ENCODE results near the gene E2F4.

The E2F4 gene

GRCh38 chr16:67211674-67212073, 19.7 kb downstream of the E2F4 start:
- no peak for DNase-seq

- no peak for DNase-seq
These were observed 20.8 kb downstream of the E2F4 start for GRCh38 chr16:67212766-67213165.

GRCh38 chr16:67213197-67214019, 21.5 kb downstream of the E2F4 start:
- no peak for DNase-seq

DNA sequence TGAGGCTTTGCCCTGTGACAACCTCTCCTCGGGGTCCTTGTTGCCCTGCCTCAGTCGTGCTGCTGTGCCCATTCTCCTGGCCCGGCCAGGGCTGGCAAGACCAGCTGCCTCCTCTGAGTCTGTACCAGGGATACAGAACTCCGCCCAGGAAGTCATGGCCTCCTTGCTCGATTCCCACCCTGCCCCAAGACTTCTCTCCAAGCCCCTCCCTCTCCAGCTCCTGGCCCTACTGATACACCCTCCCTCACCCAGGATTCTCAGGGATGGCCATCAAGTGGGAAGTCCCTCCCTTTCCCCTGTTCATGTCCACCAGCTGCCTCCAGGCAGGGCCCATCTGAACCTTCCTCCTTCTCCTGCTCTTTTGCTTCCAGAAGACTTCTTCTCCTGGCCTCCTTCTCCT, 23.8 kb downstream of the E2F4 start:
- DNase-seq: peak; percentile 37 to 68 (median 65)

GRCh38 chr16:67216612-67217490, 24.9 kb downstream of the E2F4 start:
- DNase-seq: peak; percentile 57 to 79 (median 76)

DNA sequence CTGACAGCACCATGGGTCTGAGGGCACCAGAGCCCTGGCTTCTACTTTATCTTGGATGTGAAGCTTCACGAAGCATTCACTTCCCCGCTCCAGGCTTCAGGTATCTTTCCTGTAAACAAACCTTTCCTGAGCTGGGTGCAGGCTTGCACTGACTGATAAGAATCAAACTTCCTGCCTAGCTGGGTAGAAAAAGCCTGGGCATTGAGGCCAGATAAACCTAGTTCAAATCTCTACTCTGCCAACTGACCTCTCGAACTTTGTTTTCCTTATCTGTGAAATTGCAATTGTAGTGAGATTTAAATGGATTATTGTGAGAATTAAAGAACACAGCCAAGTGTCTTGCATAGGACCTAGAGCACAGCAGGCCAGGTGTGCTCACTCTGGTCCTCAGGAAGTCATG, 32.0 kb downstream of the E2F4 start:
- DNase-seq: no peak

GRCh38 chr16:67226295-67226803, 34.4 kb downstream of the E2F4 start:
- DNase-seq: no peak

DNA sequence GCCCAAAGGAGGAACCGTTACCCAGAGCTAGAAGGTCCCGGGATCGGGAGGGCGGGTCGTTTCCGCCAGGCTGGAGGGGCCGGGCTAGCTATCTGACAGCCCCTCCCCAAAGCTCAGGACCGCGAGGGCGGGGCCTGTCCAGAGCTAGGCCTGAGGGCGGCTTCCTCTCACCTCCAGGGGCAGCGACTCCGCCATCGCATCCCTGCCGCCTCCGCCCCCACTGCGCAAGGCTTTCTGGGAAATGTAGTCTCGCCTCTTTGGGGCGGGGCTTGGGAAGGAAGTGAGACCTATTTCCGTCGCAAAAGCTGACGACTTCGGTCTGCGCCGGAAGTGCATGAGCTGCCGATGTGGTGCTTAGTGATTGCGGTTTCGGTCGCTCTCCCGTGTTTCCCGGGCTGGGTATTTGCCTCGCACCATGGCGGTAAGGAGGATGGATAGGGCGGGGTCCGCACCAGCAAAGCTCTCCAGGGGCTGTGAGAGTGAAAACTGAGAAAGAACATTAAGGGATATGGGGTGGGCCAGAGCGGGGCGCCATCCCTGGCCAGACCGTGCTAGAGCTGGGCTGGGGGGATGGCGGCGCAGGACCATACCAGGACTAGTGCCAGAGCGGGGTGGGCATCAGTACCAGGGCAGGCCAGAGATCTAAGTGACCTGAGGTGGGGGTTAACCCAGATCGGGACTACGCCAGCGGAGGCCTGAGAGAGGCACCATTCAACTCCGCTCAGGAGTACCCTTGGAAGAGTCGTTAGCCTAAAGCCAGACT, 35.0 kb downstream of the E2F4 start, which contains the start of gene TMEM208:
Gene TMEM208 (plus strand): TSS at position 327 of the 763 bp plus-strand sequence. CDS start 89 bp downstream, at position 416.
- peak; percentile 99 to 100 (median 99) for DNase-seq

DNA sequence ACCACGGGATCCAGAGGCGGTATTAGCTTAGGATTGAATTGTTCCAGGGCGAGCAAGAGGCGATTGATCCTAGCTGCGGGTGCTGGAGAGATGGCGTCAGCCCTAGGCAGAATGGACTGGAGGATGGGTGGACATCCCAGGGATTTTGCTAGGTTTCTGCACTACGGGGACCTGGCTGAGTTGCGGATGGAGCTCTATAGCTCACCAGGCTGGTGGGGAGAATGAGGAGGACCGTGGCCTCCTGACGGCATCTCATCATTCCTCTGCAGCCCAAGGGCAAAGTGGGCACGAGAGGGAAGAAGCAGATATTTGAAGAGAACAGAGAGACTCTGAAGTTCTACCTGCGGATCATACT, 35.6 kb downstream of the E2F4 start:
- DNase-seq: no peak

DNA sequence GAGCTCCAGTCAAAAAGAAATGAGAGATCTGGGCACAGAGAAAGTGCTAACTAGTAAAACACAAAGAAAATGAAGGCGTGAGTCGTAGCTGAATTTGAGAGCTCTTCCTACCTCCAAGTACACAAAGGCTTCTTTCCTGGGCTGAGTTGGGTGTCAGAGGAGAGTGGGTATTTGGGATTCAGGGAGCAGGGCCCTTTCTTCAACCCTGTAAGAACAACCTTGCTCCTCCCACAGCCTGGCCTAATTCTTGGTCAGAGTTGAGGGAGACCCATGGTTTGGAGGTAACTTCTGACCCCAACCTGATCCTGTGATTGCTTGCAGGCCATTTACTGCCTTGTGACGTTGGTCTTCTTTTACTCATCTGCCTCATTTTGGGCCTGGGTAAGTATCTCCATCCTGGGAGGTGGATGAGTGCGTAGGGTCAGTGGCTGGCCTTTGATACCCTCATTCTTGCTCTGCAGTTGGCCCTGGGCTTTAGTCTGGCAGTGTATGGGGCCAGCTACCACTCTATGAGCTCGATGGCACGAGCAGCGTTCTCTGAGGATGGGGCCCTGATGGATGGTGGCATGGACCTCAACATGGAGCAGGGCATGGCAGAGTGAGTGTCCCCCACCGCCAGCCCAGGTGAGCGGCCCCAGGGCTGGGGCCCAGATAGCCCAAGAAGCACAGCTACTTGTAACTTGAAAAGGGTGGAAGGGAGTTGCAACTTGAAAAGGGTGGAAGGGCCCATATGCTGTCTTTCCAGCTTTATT, 36.3 kb downstream of the E2F4 start:
- DNase-seq: no peak

- DNase-seq: no peak
These were observed 37.0 kb downstream of the E2F4 start for GRCh38 chr16:67228905-67229304.

DNA sequence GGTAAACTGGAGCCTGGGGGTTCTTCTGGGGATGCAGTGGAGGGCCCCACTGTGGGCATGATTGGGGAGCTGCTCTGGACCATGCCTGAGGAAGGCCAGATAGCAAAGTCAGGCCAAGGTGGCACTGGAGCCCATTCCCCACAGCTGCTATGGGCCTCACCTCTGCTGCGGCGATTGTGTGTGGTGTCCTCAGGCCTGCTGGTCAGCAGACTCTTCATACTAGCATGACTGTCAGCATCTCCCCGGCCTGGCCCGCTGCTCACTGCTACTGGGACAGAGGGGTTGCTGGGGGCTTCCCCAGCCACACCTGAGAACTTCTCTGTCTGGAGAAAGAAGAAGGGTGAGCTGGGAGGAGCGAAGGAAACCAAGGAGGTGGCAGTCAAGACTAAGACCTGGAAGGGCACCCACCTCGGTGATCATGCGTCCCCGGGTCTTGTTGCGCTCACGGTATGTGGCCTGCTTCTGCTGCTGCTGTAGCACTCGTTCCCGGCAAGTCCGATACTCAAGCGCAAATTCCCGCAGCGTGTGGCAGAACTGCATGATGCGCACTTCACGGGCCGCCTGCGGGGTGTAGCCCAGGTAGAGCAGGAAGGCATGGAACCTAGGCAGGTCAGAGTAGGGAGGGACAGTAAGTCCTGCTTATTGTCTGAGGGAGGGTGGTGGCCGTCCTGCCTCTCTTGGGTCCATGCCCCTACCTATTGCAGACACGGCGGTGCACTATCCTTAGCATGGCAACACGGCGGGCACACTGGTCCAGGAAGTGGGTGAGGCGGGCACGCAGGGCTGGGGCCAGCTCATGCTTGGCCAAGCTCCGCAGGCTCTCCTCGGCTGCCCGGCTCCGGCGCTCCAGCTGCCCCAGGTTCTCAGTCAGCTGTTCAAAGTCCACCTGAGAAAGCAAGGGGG, 38.2 kb downstream of the E2F4 start:
- no peak for DNase-seq

DNA sequence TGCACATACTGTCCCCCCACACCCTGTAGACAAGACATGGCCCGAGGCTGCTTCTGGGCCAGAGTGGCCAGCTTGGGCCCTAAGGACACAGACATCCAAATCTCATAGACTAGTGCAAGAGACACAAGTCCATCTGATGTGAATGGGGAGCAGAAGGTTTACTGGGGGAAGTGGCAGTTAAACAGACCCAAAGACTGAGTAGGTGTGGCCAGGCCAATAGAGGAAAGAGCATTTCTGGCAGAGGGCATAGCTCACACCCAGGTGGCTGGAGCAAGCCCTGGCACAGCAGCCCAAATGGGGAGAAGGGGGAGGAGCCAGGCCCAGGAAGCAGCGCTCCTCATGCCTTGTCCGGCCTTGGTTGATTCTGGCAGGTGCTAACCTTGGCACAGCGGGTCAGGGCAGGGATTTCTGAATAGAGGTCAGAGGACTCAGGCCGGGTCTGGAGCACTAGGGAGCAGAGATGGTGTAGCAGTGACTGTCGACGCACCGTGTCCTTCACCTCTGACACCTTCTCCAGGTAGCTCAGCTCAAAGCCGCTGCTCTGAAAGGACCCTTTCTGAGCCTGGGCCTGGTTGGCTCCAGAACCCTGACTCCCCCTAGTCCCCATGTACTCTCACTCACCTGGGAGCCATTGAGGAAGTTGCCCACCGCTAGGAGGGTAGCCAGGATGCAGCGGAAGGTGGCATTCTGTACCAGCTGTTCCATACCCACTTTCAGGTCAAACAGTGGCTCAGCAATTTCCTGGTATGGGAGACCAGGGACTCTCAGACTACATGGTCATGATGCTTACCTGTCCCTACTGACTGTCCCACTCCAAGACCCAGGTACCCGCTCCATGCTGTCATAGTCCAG, 39.1 kb downstream of the E2F4 start:
- no peak for DNase-seq

- DNase-seq: no peak
These were observed 41.6 kb downstream of the E2F4 start for GRCh38 chr16:67233596-67233995.

- no peak for DNase-seq
These were observed 42.2 kb downstream of the E2F4 start for GRCh38 chr16:67234180-67234597.

GRCh38 chr16:67235816-67236562, 44.0 kb downstream of the E2F4 start:
- DNase-seq: no peak

DNA sequence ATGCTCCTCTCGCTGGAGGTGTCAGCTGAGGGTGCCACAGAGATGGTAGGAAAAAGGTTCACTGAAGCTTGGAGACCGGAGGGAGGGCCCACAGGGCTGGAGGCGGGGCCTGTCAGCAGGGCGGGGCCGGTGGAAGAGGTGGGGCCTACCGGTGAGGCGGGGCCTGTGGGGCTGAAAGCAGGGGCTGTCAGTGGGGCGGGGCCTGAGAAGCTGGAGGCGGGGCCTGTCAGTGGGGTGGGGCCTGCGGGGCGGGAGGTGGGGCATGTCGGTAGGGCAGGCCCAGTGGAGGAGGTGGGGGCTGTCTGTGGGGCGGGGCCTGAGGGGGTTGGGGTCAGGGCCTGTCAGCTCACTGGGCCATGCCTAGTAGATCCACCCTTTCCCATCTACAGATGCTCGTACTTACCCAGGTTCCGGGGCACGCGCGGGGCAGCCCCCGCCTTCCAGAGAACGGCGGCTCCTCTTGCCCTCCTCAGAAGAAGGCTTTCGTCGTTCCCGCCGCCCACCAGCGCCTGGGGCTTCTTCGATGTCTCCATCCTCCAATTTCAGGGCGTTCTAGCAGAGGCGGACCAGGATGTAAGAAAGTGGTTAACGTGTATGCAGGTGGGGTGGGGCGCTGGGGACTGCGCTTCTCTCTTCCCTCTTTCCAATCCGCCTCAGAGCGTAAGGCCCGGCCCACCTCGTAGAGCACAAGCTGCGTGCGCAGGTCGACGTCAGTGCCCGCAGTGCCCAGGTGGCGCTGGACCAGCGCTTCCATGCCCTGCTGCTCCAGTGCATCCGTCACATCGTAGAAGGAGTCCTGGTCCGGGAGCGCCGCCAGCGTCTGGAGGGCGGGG, 44.8 kb downstream of the E2F4 start:
- peak; percentile 71 to 86 (median 74) for DNase-seq

All from suppressor macrophage treated with lipopolysaccharide for 1 hour (primary cell).